Activated CD4-positive, alpha-beta T cell treated with anti-CD3 and anti-CD28 coated beads, Interleukin-2, amount 10 ng/mL, durations not matched to agents 24 days and 14 days (primary cell): Measurements from ENCODE around the gene MTERF4. TPM values are rescaled to one million over a fixed set of nuclear protein-coding genes. Genes with fewer than 3 reads are reported as not detected.

Source experiments
- total RNA-seq: library from RNA; stranded (reverse); gene quantifications from 2 replicates; pipeline ENCODE4 v1.2.3, GENCODE V29; 2022

MTERF4 gene
- total RNA-seq, 1 donor from 2014 or later, result 43.9 TPM

Other genes with a start within 250 kb of the MTERF4 start
- gene AGXT, start 233.5 kb downstream of the MTERF4 start, total RNA-seq, result not detected in 2 replicates
- not detected in 2 replicates for gene MAB21L4, start 206.1 kb downstream of the MTERF4 start, total RNA-seq
- not detected in 2 replicates for gene CROCC2, start 196.0 kb downstream of the MTERF4 start, total RNA-seq
- gene SNED1, start 103.7 kb downstream of the MTERF4 start, total RNA-seq, result 1.3 and 1.9 TPM in 2 replicates
- gene PASK, start 47.2 kb upstream of the MTERF4 start, total RNA-seq, result 87.5 and 92.0 TPM in 2 replicates
- 111 and 113 TPM in 2 replicates for gene PPP1R7, start 48.2 kb upstream of the MTERF4 start, total RNA-seq
- gene ANO7, start 86.4 kb upstream of the MTERF4 start, total RNA-seq, result 2.8 and 3.5 TPM in 2 replicates
- 266 and 270 TPM in 2 replicates for gene HDLBP, start 213.4 kb upstream of the MTERF4 start, total RNA-seq
- 212 and 215 TPM in 2 replicates for gene SEPTIN2, start 213.6 kb upstream of the MTERF4 start, total RNA-seq